Stimulated activated CD4-positive, alpha-beta T cell treated with anti-CD3 and anti-CD28 coated beads, TNF-alpha, amount 100 ng/mL, for 48 hours (primary cell): ENCODE measurements around the gene STT3B.
"Not testable (repeated sequence)": the region's sequence is repeated elsewhere in the genome, so short reads cannot be mapped to it uniquely, and the experiment has no call there.

Experiments used
- DNase-seq, 3 donors: peaks; one replicate each; pipeline ENCODE4 v3.0.0-alpha.2; 2020; ENCODE audit warnings: low read depth in 3 of 3

The STT3B gene

GRCh38 chr3:31532587-31533168 is at the start of gene STT3B:
Gene STT3B (plus strand): TSS chr3:31532925. CDS start chr3:31532999, 74 bp downstream.
- DNase-seq, result peak; percentile 68 to 75 (median 69)

- DNase-seq, result no peak
Measured at GRCh38 chr3:31483776-31484175, 48.9 kb upstream of the STT3B start.

- no peak for DNase-seq
Measured at GRCh38 chr3:31485196-31485595, 47.5 kb upstream of the STT3B start.

- no peak for DNase-seq
Measured at GRCh38 chr3:31486865-31487533, 45.7 kb upstream of the STT3B start.

- DNase-seq, result no peak
Measured at GRCh38 chr3:31488475-31489017, 44.2 kb upstream of the STT3B start.

- no peak for DNase-seq
Measured at GRCh38 chr3:31490502-31490901, 42.2 kb upstream of the STT3B start.

GRCh38 chr3:31491660-31492059 is 41.1 kb upstream of the STT3B start:
- DNase-seq, result no peak

- no peak for DNase-seq
Measured at GRCh38 chr3:31493149-31493548, 39.6 kb upstream of the STT3B start.

- DNase-seq, result no peak
Measured at GRCh38 chr3:31495971-31496665, 36.6 kb upstream of the STT3B start.

GRCh38 chr3:31498791-31499190 is 33.9 kb upstream of the STT3B start:
- DNase-seq, result no peak

GRCh38 chr3:31499281-31499680 is 33.4 kb upstream of the STT3B start:
- DNase-seq, result no peak

- no peak for DNase-seq
Measured at GRCh38 chr3:31502803-31503221, 29.9 kb upstream of the STT3B start.

GRCh38 chr3:31503456-31503855 is 29.3 kb upstream of the STT3B start:
- DNase-seq, result no peak

GRCh38 chr3:31504230-31504629 is 28.5 kb upstream of the STT3B start:
- DNase-seq, result no peak

GRCh38 chr3:31505371-31506048 is 27.2 kb upstream of the STT3B start:
- DNase-seq, result no peak

- not testable (repeated sequence) for DNase-seq
Measured at GRCh38 chr3:31506515-31506914, 26.2 kb upstream of the STT3B start.

GRCh38 chr3:31508452-31509146 is 24.1 kb upstream of the STT3B start:
- no peak for DNase-seq

- no peak for DNase-seq
Measured at GRCh38 chr3:31509147-31509728, 23.5 kb upstream of the STT3B start.

GRCh38 chr3:31514570-31514969 is 18.2 kb upstream of the STT3B start:
- no peak for DNase-seq

GRCh38 chr3:31515486-31516284 is 17.0 kb upstream of the STT3B start:
- no peak for DNase-seq
